HCT116 (cell line): ENCODE measurements around the gene PDE8A. TPM values are rescaled to one million over a fixed set of nuclear protein-coding genes. Genes with fewer than 3 reads are reported as not detected.

Experiments
- ATAC-seq: fragments of 200-7000 bp; cut with Tn5 transposase; 2 replicates; pipeline ENCODE4 v1.9.1; 2020; ENCODE audit warnings: mild to moderate bottlenecking, moderate library complexity
- BruUV-seq: library from RNA; stranded (reverse); fragments of 400-500 nt; replicated peaks from 2 replicates; lab custom pipeline; 2021; lab: Mats Ljungman, UMichigan
- CTCF ChIA-PET: fragments of 300-600 bp; sonication (Branson Sonifier 250); formaldehyde crosslinking; loops from one replicate; lab custom pipeline; 2021; ENCODE audit warnings: antibody characterized with exemption; lab: Charles Lee
- POLR2A ChIA-PET: fragments of 300-600, 350-600 bp; sonication (Branson Sonifier 250); formaldehyde crosslinking; loops from one replicate; lab custom pipeline; 2021; ENCODE audit warnings: antibody characterized with exemption; lab: Charles Lee
- RAD21 ChIA-PET, 2 experiments: fragments of 300-600 bp; sonication (Branson Sonifier 250); formaldehyde crosslinking; loops; one replicate each; lab custom pipeline; 2023; ENCODE audit warnings: low total read pairs in 2 of 2; ENCODE audit not compliant: uncharacterized antibody in 2 of 2, unreplicated experiment in 2 of 2, low non-redundant PET in 1 of 2; lab: Charles Lee
- DNase-seq: peaks from one replicate; pipeline ENCODE4 v3.0.0-alpha.2; 2010; ENCODE audit warnings: low read depth, low spot score
- H2AFZ ChIP-seq: fragments of 200-600 bp; shearing (Covaris generic), sonication (generic); 2 replicates; pipeline ENCODE4 v1.6.1; 2017; ENCODE audit warnings: low read depth, mixed run types, mixed read lengths, antibody characterized with exemption, low read length; ENCODE audit not compliant: poor library complexity, severe bottlenecking
- H3K27ac ChIP-seq: 2 replicates; pipeline ENCODE4 v1.5.1; 2012; ENCODE audit warnings: low read depth, low read length
- H3K27me3 ChIP-seq: fragments of 200-600 bp; sonication (generic); 2 replicates; pipeline ENCODE4 v1.6.1; 2016; ENCODE audit warnings: mixed run types, low read length, mixed read lengths; ENCODE audit not compliant: insufficient read depth
- H3K36me3 ChIP-seq, 2 experiments: fragments of 200-500 bp in 1 of 2; fragments of 200-600 bp in 1 of 2; sonication (Bioruptor generic) in 1 of 2; sonication (generic) in 1 of 2; 2 replicates each; pipeline versions ENCODE4 v1.5.1 to v1.6.1; 2014 to 2016; ENCODE audit warnings: low read length in 2 of 2, inconsistent platforms in 1 of 2, mixed read lengths in 1 of 2, mixed run types in 1 of 2; ENCODE audit not compliant: insufficient read depth in 2 of 2, control insufficient read depth in 1 of 2
- H3K4me1 ChIP-seq, 2 experiments: fragments of 200-600 bp in 1 of 2; sonication (generic) in 1 of 2; 2 replicates each; pipeline versions ENCODE4 v1.5.1 to v1.6.1; 2012 to 2017; ENCODE audit warnings: low read length in 2 of 2, inconsistent platforms in 1 of 2, mild to moderate bottlenecking in 1 of 2, mixed read lengths in 1 of 2, mixed run types in 1 of 2, moderate library complexity in 1 of 2; ENCODE audit not compliant: insufficient read depth in 2 of 2, control insufficient read depth in 1 of 2
- H3K4me2 ChIP-seq: fragments of 200-600 bp; sonication (generic); 2 replicates; pipeline ENCODE4 v1.6.1; 2017; ENCODE audit warnings: mixed run types, low read length, mixed read lengths
- H3K4me3 ChIP-seq, 2 experiments: fragments of 200-600 bp in 1 of 2; sonication (generic) in 1 of 2; replicated peaks in 1 of 2; 2 replicates each; pipeline ENCODE4 v1.5.1; 2011 to 2016; ENCODE audit warnings: low read length in 2 of 2, control low read depth in 1 of 2, low read depth in 1 of 2, mild to moderate bottlenecking in 1 of 2, mixed read lengths in 1 of 2, mixed run types in 1 of 2
- H3K79me2 ChIP-seq: fragments of 200-600 bp; sonication (generic); 2 replicates; pipeline ENCODE4 v1.6.1; 2017; ENCODE audit warnings: mild to moderate bottlenecking, mixed run types, low read length, moderate library complexity, mixed read lengths; ENCODE audit not compliant: insufficient read depth
- H3K9ac ChIP-seq: fragments of 200-600 bp; sonication (generic); 2 replicates; pipeline ENCODE4 v1.6.1; 2016; ENCODE audit warnings: low read length, mixed read lengths
- H3K9me2 ChIP-seq: fragments of 200-600 bp; sonication (generic), shearing (Covaris generic); 2 replicates; pipeline ENCODE4 v1.6.1; 2017; ENCODE audit warnings: mixed run types, mild to moderate bottlenecking, moderate library complexity; ENCODE audit not compliant: insufficient read depth
- H3K9me3 ChIP-seq, 2 experiments: fragments of 200-500 bp in 1 of 2; fragments of 200-600 bp in 1 of 2; sonication (Bioruptor generic) in 1 of 2; sonication (generic) in 1 of 2; 2 replicates each; pipeline ENCODE4 v1.6.1; 2014 to 2017; ENCODE audit warnings: low read length in 2 of 2, mixed read lengths in 2 of 2, inconsistent platforms in 1 of 2, low read depth in 1 of 2, mild to moderate bottlenecking in 1 of 2, mixed run types in 1 of 2, moderate library complexity in 1 of 2; ENCODE audit not compliant: control insufficient read depth in 1 of 2, insufficient read depth in 1 of 2
- H4K20me1 ChIP-seq: fragments of 200-600 bp; sonication (generic), shearing (Covaris generic); 2 replicates; pipeline ENCODE4 v1.6.1; 2017; ENCODE audit warnings: mixed run types, mild to moderate bottlenecking, moderate library complexity; ENCODE audit not compliant: insufficient read depth
- CTCF ChIP-seq, 3 experiments: fragments of 200-600 bp in 1 of 3; sonication (generic) in 1 of 3; IDR thresholded peaks in 2 of 3; conservative IDR thresholded peaks in 1 of 3; 2 replicates each; pipeline ENCODE4 v1.5.1; 2012 to 2017; ENCODE audit warnings: low read depth in 2 of 3, low read length in 2 of 3, antibody characterized with exemption in 1 of 3, borderline replicate concordance in 1 of 3, control low read depth in 1 of 3, mild to moderate bottlenecking in 1 of 3, mixed read lengths in 1 of 3, mixed run types in 1 of 3, moderate library complexity in 1 of 3; ENCODE audit not compliant: insufficient read depth in 1 of 3
- ELF1 ChIP-seq: IDR thresholded peaks from 2 replicates; pipeline ENCODE4 v1.6.1; 2012; ENCODE audit warnings: low read depth, borderline replicate concordance
- EZH2 ChIP-seq: fragments of 200-600 bp; sonication (generic); IDR thresholded peaks from 2 replicates; pipeline ENCODE4 v1.6.1; 2017; ENCODE audit warnings: antibody characterized with exemption, mixed run types
- EZH2phosphoT487 ChIP-seq: fragments of 200-600 bp; IDR thresholded peaks from 2 replicates; pipeline ENCODE4 v1.6.1; 2018; ENCODE audit warnings: antibody characterized with exemption, borderline replicate concordance
- FOSL1 ChIP-seq: IDR thresholded peaks from 2 replicates; pipeline ENCODE4 v1.6.1; 2012; ENCODE audit warnings: low read depth
- JUND ChIP-seq: IDR thresholded peaks from 2 replicates; pipeline ENCODE4 v1.6.1; 2012
- POLR2AphosphoS5 ChIP-seq: IDR thresholded peaks from 2 replicates; pipeline ENCODE4 v1.6.1; 2011; ENCODE audit warnings: mild to moderate bottlenecking, low read depth, low read length, moderate library complexity
- RAD21 ChIP-seq: IDR thresholded peaks from 2 replicates; pipeline ENCODE4 v1.6.1; 2012; ENCODE audit warnings: low read depth, mild to moderate bottlenecking
- REST ChIP-seq: IDR thresholded peaks from 2 replicates; pipeline ENCODE4 v1.6.1; 2012; ENCODE audit warnings: low read depth
- SIN3A ChIP-seq: IDR thresholded peaks from 2 replicates; pipeline ENCODE4 v1.6.1; 2012; ENCODE audit warnings: low read depth
- SP1 ChIP-seq: IDR thresholded peaks from 2 replicates; pipeline ENCODE4 v1.6.1; 2012; ENCODE audit warnings: low read depth
- SRF ChIP-seq: IDR thresholded peaks from 2 replicates; pipeline ENCODE4 v1.6.1; 2012; ENCODE audit warnings: low read depth
- ZFX ChIP-seq: fragments of 450-650 bp; IDR thresholded peaks from 2 replicates; pipeline ENCODE4 v1.6.1; 2017
- ZNF274 ChIP-seq: fragments of 200-500 bp; sonication (Bioruptor generic); IDR thresholded peaks from 2 replicates; pipeline ENCODE4 v1.6.1; 2014; ENCODE audit warnings: mild to moderate bottlenecking, low read depth, low read length, inconsistent platforms
- intact Hi-C: fragments of 100-400 bp; cut with micrococcal nuclease; formaldehyde crosslinking; loops from 2 replicates; pipeline ENCODE4 v1.10.0; 2022
- total RNA-seq: library from RNA; stranded (reverse); gene quantifications from one replicate; pipeline ENCODE4 v1.2.1, GENCODE V29; 2021; ENCODE audit not compliant: unreplicated experiment
- TF ChIP-seq, protein P1 (sequence below): IDR thresholded peaks from 2 replicates; pipeline ENCODE4 v1.6.1; 2011; ENCODE audit warnings: mild to moderate bottlenecking, low read length, moderate library complexity; ENCODE audit not compliant: insufficient replicate concordance; ENCODE audit errors: extremely low read depth
- TF ChIP-seq, protein P2 (sequence below): IDR thresholded peaks from 2 replicates; pipeline ENCODE4 v1.6.1; 2012

The PDE8A gene
- total RNA-seq, 1 experiment from 2014 or later: 37.8 TPM

- no peaks in the 10 kb centered on the region for H3K79me2 ChIP-seq
- RAD21 ChIA-PET: no interaction called here
- no peak overlapping the region for H3K9ac ChIP-seq
- no peak overlapping the region for H3K4me3 ChIP-seq
- H3K4me1 ChIP-seq: peaks cover 5% of the 10 kb centered on the region in 2 experiments; a peak in 3 of 4 replicates
- H3K9me2 ChIP-seq: no peaks in the 10 kb centered on the region
- no peak for ATAC-seq
- no peak for DNase-seq
- intact Hi-C loops: no loop called here
- H2AFZ ChIP-seq: no peak overlapping the region
- no peak overlapping the region for H3K27ac ChIP-seq
- CTCF ChIA-PET: no interaction called here
- H3K4me2 ChIP-seq: no peak overlapping the region
- H3K9me3 ChIP-seq: no peaks in the 10 kb centered on the region
- POLR2A ChIA-PET: no interaction called here
- BruUV-seq: no TSS peak
- no peaks in the 10 kb centered on the region for H3K36me3 ChIP-seq
- H4K20me1 ChIP-seq: no peaks in the 10 kb centered on the region
- TF ChIP-seq EZH2 (no peak), RAD21 (no peak), JUND (no peak), EZH2phosphoT487 (no peak), ZFX (no peak), ELF1 (no peak), SP1 (no peak), SIN3A (no peak), CTCF (IDR thresholded peaks at IDR 0.05 in 2 of 3, conservative IDR thresholded peaks at IDR 0.05 in 1 of 3; ENCODE audit: borderline replicate concordance in 1 of 3, insufficient read depth in 1 of 3, low read depth in 2 of 3, low read length in 2 of 3) (no peak), FOSL1 (no peak), REST (no peak), ZNF274 (no peak), SRF (no peak), POLR2AphosphoS5 (no peak)
- TF ChIP-seq, protein P1, sequence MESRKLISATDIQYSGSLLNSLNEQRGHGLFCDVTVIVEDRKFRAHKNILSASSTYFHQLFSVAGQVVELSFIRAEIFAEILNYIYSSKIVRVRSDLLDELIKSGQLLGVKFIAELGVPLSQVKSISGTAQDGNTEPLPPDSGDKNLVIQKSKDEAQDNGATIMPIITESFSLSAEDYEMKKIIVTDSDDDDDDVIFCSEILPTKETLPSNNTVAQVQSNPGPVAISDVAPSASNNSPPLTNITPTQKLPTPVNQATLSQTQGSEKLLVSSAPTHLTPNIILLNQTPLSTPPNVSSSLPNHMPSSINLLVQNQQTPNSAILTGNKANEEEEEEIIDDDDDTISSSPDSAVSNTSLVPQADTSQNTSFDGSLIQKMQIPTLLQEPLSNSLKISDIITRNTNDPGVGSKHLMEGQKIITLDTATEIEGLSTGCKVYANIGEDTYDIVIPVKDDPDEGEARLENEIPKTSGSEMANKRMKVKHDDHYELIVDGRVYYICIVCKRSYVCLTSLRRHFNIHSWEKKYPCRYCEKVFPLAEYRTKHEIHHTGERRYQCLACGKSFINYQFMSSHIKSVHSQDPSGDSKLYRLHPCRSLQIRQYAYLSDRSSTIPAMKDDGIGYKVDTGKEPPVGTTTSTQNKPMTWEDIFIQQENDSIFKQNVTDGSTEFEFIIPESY: no peak
- TF ChIP-seq, protein P2, sequence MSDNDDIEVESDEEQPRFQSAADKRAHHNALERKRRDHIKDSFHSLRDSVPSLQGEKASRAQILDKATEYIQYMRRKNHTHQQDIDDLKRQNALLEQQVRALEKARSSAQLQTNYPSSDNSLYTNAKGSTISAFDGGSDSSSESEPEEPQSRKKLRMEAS: no peak
- H3K27me3 ChIP-seq: no peaks in the 10 kb centered on the region
These were observed 21.1 kb upstream of the PDE8A start for GRCh38 chr15:84960391-84961113.
